Adipocyte (in vitro differentiated cells): ENCODE results near the gene GCNA.

ENCODE experiments used
- DNase-seq: peaks from one replicate; pipeline ENCODE4 v3.0.0-alpha.2; 2015; ENCODE audit warnings: low read depth
- H3K27me3 ChIP-seq: replicated peaks from 2 replicates; pipeline ENCODE4 v1.7.0; 2013; ENCODE audit warnings: mild to moderate bottlenecking, low read length, moderate library complexity; ENCODE audit not compliant: control insufficient read depth, insufficient read depth
- H3K36me3 ChIP-seq: 2 replicates; pipeline ENCODE4 v1.7.0; 2013; ENCODE audit warnings: low read length, mild to moderate bottlenecking, moderate library complexity; ENCODE audit not compliant: control insufficient read depth, insufficient read depth, severe bottlenecking
- H3K4me1 ChIP-seq: 2 replicates; pipeline ENCODE4 v1.7.0; 2013; ENCODE audit warnings: mild to moderate bottlenecking, low read length, moderate library complexity; ENCODE audit not compliant: control insufficient read depth, insufficient read depth
- H3K4me3 ChIP-seq: 2 replicates; pipeline ENCODE4 v1.7.0; 2013; ENCODE audit warnings: mild to moderate bottlenecking, low read length, moderate library complexity
- H3K9ac ChIP-seq: 2 replicates; pipeline ENCODE4 v1.7.0; 2013; ENCODE audit warnings: mild to moderate bottlenecking, low read length, moderate library complexity
- H3K9me3 ChIP-seq: 2 replicates; pipeline ENCODE4 v1.7.0; 2013; ENCODE audit warnings: mild to moderate bottlenecking, low read length, moderate library complexity; ENCODE audit not compliant: control insufficient read depth

Gene GCNA

DNA sequence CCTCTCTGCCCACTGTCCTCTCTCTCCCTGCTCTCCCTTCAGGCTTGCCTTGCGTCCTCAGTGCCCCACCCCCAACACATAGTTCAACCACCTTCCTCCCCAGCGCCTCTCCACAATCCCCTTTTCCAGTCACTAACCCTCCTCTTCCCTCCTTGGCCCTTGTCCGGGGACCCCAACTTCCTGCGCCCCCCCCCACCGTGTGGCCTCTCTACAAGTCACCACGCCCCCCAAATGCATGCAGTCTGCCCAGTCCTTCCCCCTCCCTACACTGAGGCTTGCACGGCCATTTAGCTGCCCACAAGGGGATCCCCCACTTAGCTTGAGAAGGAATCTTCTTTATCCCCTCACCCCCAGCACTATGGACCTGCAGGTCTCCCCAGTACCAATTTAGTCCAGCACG, 39.5 kb downstream of the GCNA start:
- no peak overlapping the region for H3K4me3 ChIP-seq
- DNase-seq: no peak
- no peak overlapping the region for H3K9ac ChIP-seq
- peaks cover 16% of the 10 kb centered on the region for H3K9me3 ChIP-seq
- H3K36me3 ChIP-seq: peaks cover 27% of the 10 kb centered on the region
- peaks cover under 1% of the 10 kb centered on the region for H3K27me3 ChIP-seq
- peaks cover 13% of the 10 kb centered on the region for H3K4me1 ChIP-seq

DNA sequence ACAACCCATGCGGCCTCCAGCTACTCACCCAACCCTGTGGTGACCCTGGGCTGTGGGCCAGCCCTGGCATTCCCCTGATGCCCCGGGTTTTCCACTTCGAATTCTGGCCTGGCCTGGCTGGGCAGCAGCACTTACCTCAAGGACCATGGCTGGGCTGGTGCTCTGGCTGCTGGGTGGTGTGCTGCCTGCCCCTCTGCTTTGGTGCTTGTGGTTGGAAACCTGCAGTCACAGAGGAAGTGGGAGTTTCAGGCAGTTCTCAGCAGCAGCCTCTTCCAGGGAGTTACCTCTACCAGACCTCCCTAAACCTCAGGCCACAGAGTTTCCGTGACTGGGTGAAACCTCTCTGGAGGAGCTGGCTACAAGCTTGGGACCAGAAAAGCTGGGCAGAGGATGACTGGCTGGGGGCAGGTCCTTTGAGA, 40.1 kb downstream of the GCNA start, which contains the start of gene CXCR3:
CXCR3 (minus strand) TSS at position 209 of the 419 bp plus-strand sequence; CDS start at position 147, 62 bp downstream.
- H3K27me3 ChIP-seq: no peaks in the 10 kb centered on the region
- DNase-seq: no peak
- H3K9me3 ChIP-seq: peaks cover 13% of the 10 kb centered on the region
- no peak within 1 kb of the TSS for H3K4me3 ChIP-seq
- peaks cover 18% of the 10 kb centered on the region for H3K4me1 ChIP-seq
- H3K9ac ChIP-seq: no peak within 1 kb of the TSS
- H3K36me3 ChIP-seq: peaks cover 21% of the 10 kb centered on the region

DNA sequence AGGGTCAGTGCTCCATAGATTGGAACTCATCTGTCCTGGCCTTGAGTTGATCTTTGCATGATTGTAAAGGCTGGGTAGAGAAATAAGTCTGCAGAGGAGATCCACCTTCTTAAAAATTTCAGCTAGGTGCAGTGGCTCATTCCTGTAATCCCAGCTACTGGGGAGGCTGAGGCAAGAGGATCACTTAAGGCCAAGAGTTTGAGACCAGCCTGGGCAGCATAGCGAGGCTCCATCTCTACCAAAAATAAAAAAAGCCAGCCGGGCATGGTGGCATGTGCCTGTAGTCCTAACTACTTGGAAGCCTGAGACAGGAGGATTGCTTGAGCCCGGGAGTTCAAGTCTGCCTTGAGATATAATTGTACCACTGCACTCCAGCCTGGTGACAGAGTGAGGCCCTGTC, 40.5 kb downstream of the GCNA start:
- Histone ChIP-seq H3K9me3 (peaks cover 9% of the 10 kb centered on the region), H3K27me3 (no peaks in the 10 kb centered on the region), H3K4me1 (peaks cover 20% of the 10 kb centered on the region), H3K4me3 (no peak overlapping the region), H3K36me3 (peaks cover 16% of the 10 kb centered on the region), H3K9ac (no peak overlapping the region)
- DNase-seq: no peak

DNA sequence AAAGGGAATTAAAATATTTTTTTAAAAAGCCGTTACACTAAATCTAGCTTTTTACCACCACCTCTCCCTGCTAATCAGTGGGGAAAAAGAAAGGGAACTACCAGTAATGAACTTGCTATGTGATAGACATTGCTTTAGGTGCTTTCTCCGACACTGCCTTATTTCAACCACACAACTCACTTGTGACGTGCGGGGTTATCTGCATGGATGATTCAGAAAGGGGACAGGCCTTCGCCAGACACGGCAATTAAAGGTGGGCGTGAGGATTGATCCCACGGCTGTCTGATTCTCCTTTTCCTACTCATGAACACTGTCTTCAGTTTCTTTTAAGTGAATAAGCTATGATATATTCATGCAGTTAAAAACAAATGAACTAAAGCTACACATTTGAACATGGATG, 41.0 kb downstream of the GCNA start:
- Histone ChIP-seq H3K36me3 (peaks cover 12% of the 10 kb centered on the region), H3K9ac (no peak overlapping the region), H3K27me3 (no peaks in the 10 kb centered on the region), H3K9me3 (peaks cover 8% of the 10 kb centered on the region), H3K4me1 (peaks cover 21% of the 10 kb centered on the region), H3K4me3 (no peak overlapping the region)
- DNase-seq: no peak

GRCh38 chrX:71619986-71620385, 41.7 kb downstream of the GCNA start:
- Histone ChIP-seq H3K4me3 (no peak overlapping the region), H3K27me3 (no peaks in the 10 kb centered on the region), H3K4me1 (peaks cover 21% of the 10 kb centered on the region), H3K36me3 (peaks cover 4% of the 10 kb centered on the region), H3K9me3 (peaks cover 8% of the 10 kb centered on the region), H3K9ac (no peak overlapping the region)
- no peak for DNase-seq

- Histone ChIP-seq H3K9me3 (peaks cover 8% of the 10 kb centered on the region), H3K4me1 (peaks cover 21% of the 10 kb centered on the region), H3K4me3 (no peak overlapping the region), H3K27me3 (no peaks in the 10 kb centered on the region), H3K9ac (peak overlapping the region; percentile 2), H3K36me3 (no peaks in the 10 kb centered on the region)
- DNase-seq: peak; percentile 22
Measured at GRCh38 chrX:71621603-71622002, 43.4 kb downstream of the GCNA start.

- Histone ChIP-seq H3K9me3 (peaks cover 8% of the 10 kb centered on the region), H3K36me3 (no peaks in the 10 kb centered on the region), H3K4me3 (no peak overlapping the region), H3K4me1 (peaks cover 21% of the 10 kb centered on the region), H3K27me3 (no peaks in the 10 kb centered on the region), H3K9ac (peak overlapping the region; percentile 5)
- DNase-seq: no peak
Measured at GRCh38 chrX:71622032-71622575, 43.9 kb downstream of the GCNA start.

GRCh38 chrX:71622576-71623450, 44.6 kb downstream of the GCNA start:
- H3K27me3 ChIP-seq: no peaks in the 10 kb centered on the region
- H3K4me1 ChIP-seq: peaks cover 21% of the 10 kb centered on the region
- H3K9me3 ChIP-seq: peaks cover 8% of the 10 kb centered on the region
- no peak overlapping the region for H3K4me3 ChIP-seq
- H3K36me3 ChIP-seq: no peaks in the 10 kb centered on the region
- DNase-seq: peak; percentile 12
- H3K9ac ChIP-seq: peak overlapping the region; percentile 79

- DNase-seq: no peak
- H3K27me3 ChIP-seq: no peaks in the 10 kb centered on the region
- H3K4me3 ChIP-seq: no peak overlapping the region
- no peak overlapping the region for H3K9ac ChIP-seq
- peaks cover 21% of the 10 kb centered on the region for H3K4me1 ChIP-seq
- peaks cover 8% of the 10 kb centered on the region for H3K9me3 ChIP-seq
- H3K36me3 ChIP-seq: no peaks in the 10 kb centered on the region
Measured at GRCh38 chrX:71623714-71624113, 45.5 kb downstream of the GCNA start.

- Histone ChIP-seq H3K27me3 (no peaks in the 10 kb centered on the region), H3K36me3 (no peaks in the 10 kb centered on the region), H3K9ac (no peak overlapping the region), H3K4me1 (peaks cover 21% of the 10 kb centered on the region), H3K9me3 (no peaks in the 10 kb centered on the region), H3K4me3 (no peak overlapping the region)
- DNase-seq: no peak
Measured at GRCh38 chrX:71625471-71625870, 47.2 kb downstream of the GCNA start.

DNA sequence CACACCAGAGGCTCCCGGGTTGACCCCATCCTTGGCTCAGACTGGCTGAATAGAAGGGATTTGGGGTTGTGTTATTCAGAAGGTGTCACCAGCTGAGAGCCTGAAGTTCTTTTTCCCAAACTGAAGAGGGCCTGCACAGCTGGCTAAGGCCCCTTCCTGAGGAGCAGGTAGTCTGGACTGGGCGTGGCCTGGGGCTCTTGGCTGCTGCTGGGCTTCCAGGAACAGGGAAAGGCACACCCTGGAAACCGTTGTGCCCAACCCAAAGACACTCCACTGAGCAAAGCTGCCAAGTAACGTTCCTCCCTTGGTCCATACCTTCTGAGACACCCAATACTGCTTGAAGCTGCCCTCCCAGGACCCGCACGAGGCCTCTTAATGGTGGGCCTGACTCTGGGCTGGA, 48.3 kb downstream of the GCNA start:
- Histone ChIP-seq H3K27me3 (no peaks in the 10 kb centered on the region), H3K9me3 (no peaks in the 10 kb centered on the region), H3K4me1 (peaks cover 19% of the 10 kb centered on the region), H3K9ac (no peak overlapping the region), H3K4me3 (no peak overlapping the region), H3K36me3 (no peaks in the 10 kb centered on the region)
- DNase-seq: no peak
